SK-N-SH treated with all-trans-retinoic acid at 6 μM for 48 hours (cell line): ENCODE measurements around the gene PECR.

Source experiments
- ATAC-seq: fragments of 200-7000 bp; cut with Tn5 transposase; 3 replicates; pipeline ENCODE4 v1.9.1; 2020; ENCODE audit warnings: mild to moderate bottlenecking, moderate library complexity
- BACH2 ChIP-seq: fragments of 250-450 bp; sonication (Bioruptor Pico); IDR thresholded peaks from 2 replicates; pipeline ENCODE4 v1.9.0; 2021; ENCODE audit warnings: mild to moderate bottlenecking, borderline replicate concordance
- CREB5 ChIP-seq: fragments of 250-450 bp; sonication (Bioruptor Pico); IDR thresholded peaks from 2 replicates; pipeline ENCODE4 v1.5.1; 2020; ENCODE audit warnings: low read depth, mild to moderate bottlenecking, moderate library complexity
- CSDC2 ChIP-seq: fragments of 250-450 bp; sonication (Bioruptor Pico); IDR thresholded peaks from 2 replicates; pipeline ENCODE4 v1.5.0; 2020; ENCODE audit warnings: mild to moderate bottlenecking, moderate library complexity
- CSRNP3 ChIP-seq: fragments of 250-450 bp; sonication (Bioruptor Pico); IDR thresholded peaks from 2 replicates; pipeline ENCODE4 v1.5.1; 2021; ENCODE audit warnings: mild to moderate bottlenecking, moderate library complexity
- ESRRG ChIP-seq: fragments of 250-450 bp; sonication (Bioruptor Pico); IDR thresholded peaks from 2 replicates; pipeline ENCODE4 v1.6.1; 2021; ENCODE audit warnings: mild to moderate bottlenecking
- GLIS3 ChIP-seq: fragments of 250-450 bp; sonication (Bioruptor Pico); IDR thresholded peaks from 2 replicates; pipeline ENCODE4 v1.5.0; 2020; ENCODE audit warnings: mild to moderate bottlenecking, moderate library complexity
- ISL1 ChIP-seq: fragments of 250-450 bp; sonication (Bioruptor Pico); IDR thresholded peaks from 2 replicates; pipeline ENCODE4 v2.1.2; 2022; ENCODE audit warnings: mild to moderate bottlenecking, moderate library complexity
- OSR1 ChIP-seq: fragments of 250-450 bp; sonication (Bioruptor Pico); IDR thresholded peaks from 2 replicates; pipeline ENCODE4 v1.8.0; 2022; ENCODE audit warnings: moderate library complexity, mild to moderate bottlenecking, inconsistent platforms
- PATZ1 ChIP-seq: fragments of 250-450 bp; sonication (Bioruptor Pico); IDR thresholded peaks from 2 replicates; pipeline ENCODE4 v1.8.0; 2020; ENCODE audit warnings: mild to moderate bottlenecking, moderate library complexity, borderline replicate concordance
- POU6F1 ChIP-seq: fragments of 250-450 bp; sonication (Bioruptor Pico); IDR thresholded peaks from 2 replicates; pipeline ENCODE4 v1.8.0; 2021; ENCODE audit warnings: low read depth, mild to moderate bottlenecking, moderate library complexity, borderline replicate concordance
- PPARA ChIP-seq: fragments of 250-450 bp; sonication (Bioruptor Pico); IDR thresholded peaks from 2 replicates; pipeline ENCODE4 v1.5.0; 2020; ENCODE audit warnings: mild to moderate bottlenecking, borderline replicate concordance
- RARB ChIP-seq: fragments of 250-450 bp; sonication (Bioruptor Pico); IDR thresholded peaks from 2 replicates; pipeline ENCODE4 v1.8.0; 2021; ENCODE audit warnings: mild to moderate bottlenecking, moderate library complexity
- SNAI2 ChIP-seq: fragments of 250-450 bp; sonication (Bioruptor Pico); IDR thresholded peaks from 2 replicates; pipeline ENCODE4 v1.5.0; 2020; ENCODE audit warnings: mild to moderate bottlenecking, moderate library complexity
- TCF4 ChIP-seq: fragments of 250-450 bp; sonication (Bioruptor Pico); IDR thresholded peaks from 2 replicates; pipeline ENCODE4 v1.8.0; 2021; ENCODE audit warnings: mild to moderate bottlenecking, moderate library complexity, borderline replicate concordance
- TOX ChIP-seq: fragments of 250-450 bp; sonication (Bioruptor Pico); IDR thresholded peaks from 2 replicates; pipeline ENCODE4 v1.8.0; 2021; ENCODE audit warnings: mild to moderate bottlenecking, moderate library complexity, borderline replicate concordance
- TSHZ2 ChIP-seq: fragments of 250-450 bp; sonication (Bioruptor Pico); IDR thresholded peaks from 2 replicates; pipeline ENCODE4 v1.5.0; 2020; ENCODE audit warnings: mild to moderate bottlenecking, moderate library complexity
- ZC3H10 ChIP-seq: fragments of 250-450 bp; sonication (Bioruptor Pico); IDR thresholded peaks from 2 replicates; pipeline ENCODE4 v1.5.1; 2021; ENCODE audit warnings: mild to moderate bottlenecking, moderate library complexity
- ZFP30 ChIP-seq: fragments of 450-650 bp; formaldehyde crosslinking; IDR thresholded peaks from 2 replicates; pipeline ENCODE4 v1.5.0; 2022; ENCODE audit warnings: mild to moderate bottlenecking, moderate library complexity
- ZNF565 ChIP-seq: fragments of 450-650 bp; formaldehyde crosslinking; conservative IDR thresholded peaks from 2 replicates; pipeline ENCODE4 v1.5.0; 2020; ENCODE audit warnings: low read depth, mild to moderate bottlenecking, moderate library complexity
- ZNF70 ChIP-seq: fragments of 450-650 bp; formaldehyde crosslinking; IDR thresholded peaks from 2 replicates; pipeline ENCODE4 v1.5.0; 2020; ENCODE audit warnings: mild to moderate bottlenecking, moderate library complexity
- ZNF8 ChIP-seq: fragments of 450-650 bp; formaldehyde crosslinking; IDR thresholded peaks from 2 replicates; pipeline ENCODE4 v1.5.0; 2020; ENCODE audit warnings: mild to moderate bottlenecking, moderate library complexity

The PECR gene

GRCh38 chr2:216084547-216084946 is 2.9 kb upstream of the PECR start:
- no peak for ATAC-seq
- no peak for TF ChIP-seq ZNF8 (CRISPR knock-in tag)
- TF ChIP-seq CREB5 (CRISPR knock-in tag) = no peak
- no peak for TF ChIP-seq ZFP30
- TF ChIP-seq SNAI2 (CRISPR knock-in tag) = no peak
- no peak for TF ChIP-seq PATZ1 (CRISPR knock-in tag)
- no peak for TF ChIP-seq ISL1
- TF ChIP-seq POU6F1 = no peak
- TF ChIP-seq CSRNP3 = no peak
- TF ChIP-seq BACH2 = no peak
- TF ChIP-seq RARB (CRISPR knock-in tag) = no peak
- no peak for TF ChIP-seq ZC3H10 (CRISPR knock-in tag)

- ATAC-seq = no peak
- TF ChIP-seq ISL1 = no peak
- TF ChIP-seq ESRRG (CRISPR knock-in tag) = no peak
- no peak for TF ChIP-seq ZC3H10 (CRISPR knock-in tag)
- TF ChIP-seq TOX = no peak
- no peak for TF ChIP-seq PATZ1 (CRISPR knock-in tag)
- TF ChIP-seq CSDC2 (CRISPR knock-in tag) = no peak
- TF ChIP-seq ZNF565 = no peak
- TF ChIP-seq BACH2 = no peak
- no peak for TF ChIP-seq OSR1 (CRISPR knock-in tag)
- no peak for TF ChIP-seq CSRNP3
- TF ChIP-seq ZNF70 (CRISPR knock-in tag) = no peak
- no peak for TF ChIP-seq GLIS3 (CRISPR knock-in tag)
- TF ChIP-seq CREB5 (CRISPR knock-in tag) = no peak
- TF ChIP-seq TCF4 = no peak
- no peak for TF ChIP-seq ZFP30
- TF ChIP-seq PPARA (CRISPR knock-in tag) = no peak
- TF ChIP-seq ZNF8 (CRISPR knock-in tag) = no peak
- TF ChIP-seq TSHZ2 (CRISPR knock-in tag) = no peak
Measured at GRCh38 chr2:216083464-216084281, 2.1 kb upstream of the PECR start.
